Epithelial cell of esophagus (primary cell): ENCODE results near the gene VDR.

Source experiments
- DNase-seq: peaks from one replicate; pipeline ENCODE4 v3.0.0; 2010; ENCODE audit warnings: low read depth
- H3K4me3 ChIP-seq: 2 replicates; pipeline ENCODE4 v1.5.1; 2011; ENCODE audit warnings: mild to moderate bottlenecking, low read length, control low read depth
- CTCF ChIP-seq: IDR thresholded peaks from 2 replicates; pipeline ENCODE4 v1.5.1; 2011; ENCODE audit warnings: low read depth, mild to moderate bottlenecking, low read length, control low read depth, inconsistent platforms; ENCODE audit not compliant: insufficient read depth; ENCODE audit errors: missing control alignments

Gene VDR

GRCh38 chr12:47896022-47896421 is 8.8 kb downstream of the VDR start:
- DNase-seq = no peak
- no peak overlapping the region for H3K4me3 ChIP-seq
- TF ChIP-seq CTCF = no peak

DNA sequence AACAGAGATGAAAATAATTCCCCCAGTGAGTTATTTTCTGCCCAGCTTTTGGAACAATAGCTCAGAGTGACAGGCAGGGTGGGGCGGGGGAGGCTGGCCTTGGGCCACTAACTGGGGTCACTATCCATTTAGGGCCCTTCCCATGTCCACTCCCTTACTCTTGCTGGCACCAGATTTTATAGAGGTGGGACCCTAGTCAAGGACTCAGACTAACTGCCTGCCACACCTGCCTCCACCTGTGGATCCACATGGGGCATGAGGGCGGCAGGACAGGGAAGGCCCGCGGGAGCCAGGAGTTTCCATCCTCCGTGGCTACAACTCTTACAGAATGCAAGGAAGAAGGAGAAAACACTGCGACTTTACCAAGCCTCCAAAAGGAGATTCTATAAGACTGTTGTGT is 10.1 kb downstream of the VDR start:
- TF ChIP-seq CTCF = no peak
- H3K4me3 ChIP-seq = no peak overlapping the region
- DNase-seq = no peak

GRCh38 chr12:47894068-47894467 is 10.7 kb downstream of the VDR start:
- no peak for DNase-seq
- H3K4me3 ChIP-seq = no peak overlapping the region
- no peak for TF ChIP-seq CTCF

DNA sequence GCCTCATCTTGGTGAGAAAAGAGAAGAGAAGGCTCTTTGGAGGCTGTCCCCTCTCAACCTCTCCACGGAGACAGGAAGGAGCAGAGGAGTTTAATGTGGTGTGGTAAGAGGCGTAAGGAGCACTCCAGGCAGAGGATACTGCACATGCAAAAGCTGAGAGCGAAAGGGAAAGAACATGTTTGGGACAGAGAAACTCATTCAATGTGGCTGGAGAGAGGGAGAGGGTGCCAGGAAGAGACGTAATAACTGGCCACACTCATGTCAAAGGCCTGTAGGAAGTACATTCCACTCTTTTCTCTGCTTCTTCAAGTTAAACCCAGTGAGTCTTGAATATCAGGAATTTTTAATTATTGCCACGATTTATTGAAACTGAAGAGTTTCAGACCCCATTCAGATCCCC is 12.0 kb downstream of the VDR start:
- no peak overlapping the region for H3K4me3 ChIP-seq
- DNase-seq = no peak
- TF ChIP-seq CTCF = no peak

- TF ChIP-seq CTCF = no peak
- H3K4me3 ChIP-seq = no peak overlapping the region
- no peak for DNase-seq
Measured at GRCh38 chr12:47891356-47891755, 13.4 kb downstream of the VDR start.

GRCh38 chr12:47889040-47889439 is 15.8 kb downstream of the VDR start:
- H3K4me3 ChIP-seq = no peak overlapping the region
- DNase-seq = no peak
- no peak for TF ChIP-seq CTCF

GRCh38 chr12:47888153-47888819 is 16.5 kb downstream of the VDR start:
- DNase-seq = no peak
- no peak overlapping the region for H3K4me3 ChIP-seq
- TF ChIP-seq CTCF = no peak
